GM18909 (cell line): ENCODE measurements around the gene GTF3C5.

Source experiments
- ATAC-seq: cut with Tn5 transposase; IDR thresholded peaks from one replicate; pipeline ENCODE4 v1.9.1; 2021; ENCODE audit warnings: mild to moderate bottlenecking; ENCODE audit not compliant: unreplicated experiment, poor library complexity

The GTF3C5 gene

DNA sequence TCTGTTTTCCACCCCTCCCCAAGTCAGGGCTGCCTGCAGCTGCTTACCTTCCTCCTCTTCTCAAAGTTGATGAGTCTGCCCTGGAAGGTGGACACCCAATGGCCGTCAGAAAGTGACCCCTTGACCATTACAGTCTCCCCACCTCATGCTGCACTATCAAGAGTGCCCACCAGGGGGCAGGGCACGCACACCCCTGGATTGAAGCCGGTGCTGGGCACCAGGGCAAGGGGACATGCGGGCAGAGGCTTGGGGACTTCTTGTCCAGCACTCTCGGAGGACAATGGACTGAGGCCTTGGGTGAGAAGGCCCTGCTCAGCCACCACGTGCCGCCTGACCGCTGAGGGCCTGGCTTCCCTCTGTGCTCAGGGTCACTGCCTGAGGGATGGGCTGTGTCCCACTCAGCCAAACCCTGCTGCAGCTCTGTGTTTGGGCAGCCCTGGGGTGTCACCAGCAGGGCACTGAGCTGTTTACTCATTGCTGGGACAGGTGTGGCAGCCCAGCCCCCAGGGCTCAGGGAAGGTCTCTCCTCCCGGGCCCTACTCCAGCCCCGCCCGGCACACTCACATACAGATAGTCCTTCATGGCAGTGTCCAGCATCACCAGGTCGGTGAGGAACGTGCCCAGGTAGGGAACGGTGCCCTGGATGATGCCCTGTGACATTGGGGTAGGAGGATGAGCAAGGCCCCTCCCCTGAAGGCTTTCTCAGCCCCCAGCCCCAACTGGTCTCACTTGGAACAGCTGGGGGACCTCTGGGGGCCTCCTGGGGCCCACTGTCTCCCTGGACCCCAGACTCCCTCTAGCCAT lies 72.6 kb downstream of the GTF3C5 start:
- no peak for ATAC-seq

- no peak for ATAC-seq
Measured at GRCh38 chr9:133103987-133104505, 73.2 kb downstream of the GTF3C5 start.

GRCh38 chr9:133104718-133105460 lies 74.1 kb downstream of the GTF3C5 start:
- no peak for ATAC-seq

DNA sequence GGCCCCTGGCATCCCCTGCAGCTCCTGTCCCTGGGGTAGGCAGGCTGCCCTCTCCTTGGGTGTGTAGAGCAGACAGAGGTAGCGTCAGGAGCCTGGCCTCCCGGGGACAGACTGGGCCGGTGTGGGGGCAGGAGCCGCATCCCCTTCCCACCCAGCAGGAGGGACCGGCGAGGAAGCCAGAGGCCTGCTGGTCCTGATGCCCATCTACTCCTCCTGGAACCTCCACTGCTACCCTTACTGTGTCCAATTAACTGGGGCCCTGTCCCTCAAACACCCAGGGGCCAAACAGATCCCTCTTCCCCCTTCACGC lies 74.6 kb downstream of the GTF3C5 start:
- ATAC-seq: no peak

GRCh38 chr9:133106511-133107244 lies 75.9 kb downstream of the GTF3C5 start:
- ATAC-seq: no peak

DNA sequence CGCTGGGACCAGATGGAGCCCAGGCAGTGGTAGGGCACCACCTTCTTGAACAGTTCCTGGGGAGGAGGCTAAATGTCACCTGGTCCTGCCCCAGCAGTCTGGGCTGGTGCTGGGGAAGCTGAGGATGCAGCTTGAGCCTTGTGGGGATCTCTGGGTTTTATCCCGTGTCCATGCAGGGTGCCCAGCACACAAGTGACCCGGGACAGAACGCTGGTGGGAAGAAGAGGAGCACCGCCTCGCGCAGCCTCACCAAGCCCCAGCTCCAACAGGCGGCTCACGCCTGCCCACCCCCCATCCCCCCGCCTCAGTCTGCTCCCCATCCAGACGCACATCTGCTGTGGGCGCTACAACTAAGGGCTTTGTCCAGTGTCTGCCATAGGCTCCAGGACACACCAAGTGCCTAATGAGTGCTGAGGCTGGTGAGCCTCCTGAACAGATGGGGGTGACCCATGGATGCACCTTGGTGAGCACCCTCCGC lies 76.5 kb downstream of the GTF3C5 start:
- ATAC-seq: no peak
